Endodermal cell (in vitro differentiated cells): ENCODE data around the gene C10orf67. TPM values are rescaled to one million over a fixed set of nuclear protein-coding genes. Genes with fewer than 3 reads are reported as not detected.

Experiments
- DNase-seq: peaks from one replicate; pipeline ENCODE4 v3.0.0-alpha.2; 2017
- H3K27ac ChIP-seq: 2 replicates; pipeline ENCODE4 v1.5.1; 2013; ENCODE audit warnings: mild to moderate bottlenecking, low read depth, low read length, moderate library complexity
- H3K27me3 ChIP-seq: 2 replicates; pipeline ENCODE4 v1.6.1; 2013; ENCODE audit warnings: mild to moderate bottlenecking, low read length, moderate library complexity; ENCODE audit not compliant: insufficient read depth, control insufficient read depth, poor library complexity, severe bottlenecking
- H3K36me3 ChIP-seq: 2 replicates; pipeline ENCODE4 v1.7.0; 2013; ENCODE audit warnings: mild to moderate bottlenecking, low read length, moderate library complexity; ENCODE audit not compliant: control insufficient read depth, insufficient read depth
- H3K4me1 ChIP-seq: one replicate; pipeline ENCODE4 v1.7.0; 2013; ENCODE audit warnings: low read length; ENCODE audit not compliant: control insufficient read depth, insufficient read depth
- H3K4me3 ChIP-seq: 2 replicates; pipeline ENCODE4 v1.5.1; 2013; ENCODE audit warnings: mild to moderate bottlenecking, low read length, moderate library complexity
- H3K9ac ChIP-seq: 2 replicates; pipeline ENCODE4 v1.6.1; 2013; ENCODE audit warnings: mild to moderate bottlenecking, low read length, moderate library complexity; ENCODE audit not compliant: poor library complexity, severe bottlenecking; ENCODE audit errors: extremely low read depth
- H3K9me3 ChIP-seq: 2 replicates; pipeline ENCODE4 v1.6.1; 2013; ENCODE audit warnings: mild to moderate bottlenecking, low read length, moderate library complexity; ENCODE audit not compliant: control insufficient read depth
- H3K27ac Mint-ChIP-seq: 2 replicates; pipeline ENCODE4 v1.8.0; 2020; ENCODE audit warnings: mixed read lengths
- H3K27me3 Mint-ChIP-seq: 2 replicates; pipeline ENCODE4 v1.8.0; 2021; ENCODE audit warnings: mild to moderate bottlenecking, mixed read lengths; ENCODE audit not compliant: insufficient read depth
- H3K36me3 Mint-ChIP-seq: 2 replicates; pipeline ENCODE4 v1.8.0; 2020; ENCODE audit warnings: low read depth, mixed read lengths
- H3K4me1 Mint-ChIP-seq: 2 replicates; pipeline ENCODE4 v1.8.0; 2020; ENCODE audit warnings: mixed read lengths
- H3K4me3 Mint-ChIP-seq: 2 replicates; pipeline ENCODE4 v1.8.0; 2020; ENCODE audit warnings: mild to moderate bottlenecking, moderate library complexity, mixed read lengths
- H3K9me3 Mint-ChIP-seq: 2 replicates; pipeline ENCODE4 v1.8.0; 2020; ENCODE audit warnings: mild to moderate bottlenecking, mixed read lengths
- CTCF ChIP-seq: fragments of 200-600 bp; sonication (generic); conservative IDR thresholded peaks from 2 replicates; pipeline ENCODE4 v1.5.0; 2021; ENCODE audit warnings: antibody characterized with exemption, mild to moderate bottlenecking
- WGBS, 2 experiments: methylation state at CpG; one replicate each; pipeline versions ENCODE4 v1.1.5 to v1.1.7; 2013; ENCODE audit warnings: missing lambda C conversion rate in 2 of 2, mixed read lengths in 1 of 2; ENCODE audit not compliant: insufficient coverage in 1 of 2, insufficient read length in 1 of 2; 5-methylcytosine and 5-hydroxymethylcytosine counted together
- total RNA-seq, 2 donors: library from RNA; stranded (reverse); fragmentation: NEBNext Ultra II Directional in 1 of 2; extraction: Animal tissue kit (Norgen Biotek cat#: 25700) in 1 of 2; gene quantifications; 2 replicates in 1 of 2; 3 replicates in 1 of 2; pipeline ENCODE4 v1.2.1, GENCODE V29; 2021

The C10orf67 gene
- total RNA-seq, 2 donors from 2014 or later = not detected

- 85 to 100% methylated on average over 2 to 3 of the region's 3 CpGs for WGBS, 2 experiments
- H3K4me1 Mint-ChIP-seq = no peaks in the 10 kb centered on the region
- no peak for TF ChIP-seq CTCF
- peaks cover 36% of the 10 kb centered on the region for H3K9me3 Mint-ChIP-seq
- no peak for DNase-seq
- Histone ChIP-seq H3K27ac (no peak overlapping the region), H3K9ac (no peak overlapping the region), H3K36me3 (no peaks in the 10 kb centered on the region), H3K4me1 (no peaks in the 10 kb centered on the region), H3K4me3 (no peak overlapping the region), H3K9me3 (peaks cover 27% of the 10 kb centered on the region), H3K27me3 (peaks cover 7% of the 10 kb centered on the region)
- no peaks in the 10 kb centered on the region for H3K36me3 Mint-ChIP-seq
- peaks cover 2% of the 10 kb centered on the region for H3K27me3 Mint-ChIP-seq
- H3K27ac Mint-ChIP-seq = no peak overlapping the region
- H3K4me3 Mint-ChIP-seq = no peak overlapping the region
Observed at GRCh38 chr10:23270531-23270930, 74.1 kb downstream of the C10orf67 start.

DNA sequence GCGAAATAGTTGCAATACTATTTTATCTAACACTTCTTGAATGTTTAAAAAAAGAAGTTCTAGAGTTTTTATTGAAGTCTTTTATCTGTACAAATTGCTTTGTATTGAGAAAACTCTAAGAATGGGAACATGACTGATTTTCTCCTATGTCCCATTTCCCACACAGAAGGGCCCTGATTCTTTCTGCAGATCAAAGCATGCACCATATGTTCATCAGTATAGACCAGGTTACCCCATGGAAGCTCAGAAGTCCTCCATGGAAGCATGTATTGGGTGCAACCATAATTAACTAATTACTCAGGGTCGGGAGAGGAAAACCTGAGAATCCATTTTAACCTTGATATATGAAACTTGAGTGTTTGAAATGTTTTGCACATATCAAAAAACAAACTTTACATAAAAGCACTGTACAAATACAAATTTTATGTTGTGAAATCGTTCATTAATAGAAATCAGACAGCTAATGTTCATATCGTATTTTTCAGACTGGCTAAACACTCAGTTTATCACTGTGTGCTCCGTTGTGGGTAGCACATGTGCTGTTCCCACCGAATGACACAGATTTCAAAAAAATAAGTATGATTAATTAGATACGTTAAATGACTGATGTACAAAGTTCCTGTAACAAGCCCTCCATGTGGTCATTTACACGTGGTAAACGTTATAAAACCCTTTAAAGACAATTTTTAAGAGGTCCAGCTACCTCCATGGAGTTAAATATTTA, 81.0 kb downstream of the C10orf67 start:
- 86% methylated on average over 4 to 8 of the region's 9 CpGs for WGBS, 2 experiments
- TF ChIP-seq CTCF = no peak
- Mint-ChIP-seq H3K4me1 (peaks cover 6% of the 10 kb centered on the region), H3K4me3 (no peak overlapping the region), H3K27me3 (peaks cover 5% of the 10 kb centered on the region), H3K36me3 (no peaks in the 10 kb centered on the region), H3K9me3 (no peaks in the 10 kb centered on the region), H3K27ac (no peak overlapping the region)
- no peak for DNase-seq
- no peak overlapping the region for H3K27ac ChIP-seq
- H3K9me3 ChIP-seq = no peaks in the 10 kb centered on the region
- H3K36me3 ChIP-seq = no peaks in the 10 kb centered on the region
- H3K4me1 ChIP-seq = no peaks in the 10 kb centered on the region
- H3K4me3 ChIP-seq = no peak overlapping the region
- no peak overlapping the region for H3K9ac ChIP-seq
- peaks cover 21% of the 10 kb centered on the region for H3K27me3 ChIP-seq

- Histone ChIP-seq H3K27me3 (peaks cover 21% of the 10 kb centered on the region), H3K36me3 (no peaks in the 10 kb centered on the region), H3K4me1 (no peaks in the 10 kb centered on the region), H3K9ac (no peak overlapping the region), H3K4me3 (no peak overlapping the region), H3K9me3 (no peaks in the 10 kb centered on the region), H3K27ac (no peak overlapping the region)
- Mint-ChIP-seq H3K9me3 (no peaks in the 10 kb centered on the region), H3K4me3 (no peak overlapping the region), H3K27ac (no peak overlapping the region), H3K27me3 (peaks cover 5% of the 10 kb centered on the region), H3K36me3 (no peaks in the 10 kb centered on the region), H3K4me1 (peaks cover 6% of the 10 kb centered on the region)
- no peak for TF ChIP-seq CTCF
- no peak for DNase-seq
- WGBS, 2 experiments = 96% methylated on average over 2 of the region's 2 CpGs; no CpG with 5 or more reads in 1 of the 2 experiments
Observed at GRCh38 chr10:23262928-23263327, 81.7 kb downstream of the C10orf67 start.
